A673 (cell line): Measurements from ENCODE around the gene METTL26. TPM values are rescaled to one million over a fixed set of nuclear protein-coding genes. Genes with fewer than 3 reads are reported as not detected.

Experiments
- total RNA-seq: library from RNA; stranded (reverse); gene quantifications from 2 replicates; pipeline ENCODE4 v1.2.3, GENCODE V29; 2021

METTL26 gene
- total RNA-seq, 1 experiment from 2014 or later, result 138 TPM

Other genes with a start within 250 kb of the METTL26 start
- gene NME4, start 239.1 kb downstream of the METTL26 start, total RNA-seq, result 261 and 321 TPM in 2 replicates
- 27.5 and 28.7 TPM in 2 replicates for gene DECR2, start 234.4 kb downstream of the METTL26 start, total RNA-seq
- 44.8 and 44.9 TPM in 2 replicates for gene RAB11FIP3, start 210.7 kb downstream of the METTL26 start, total RNA-seq
- gene CAPN15, start 108.6 kb downstream of the METTL26 start, total RNA-seq, result 77.7 and 91.2 TPM in 2 replicates
- 0.13 TPM in 1 of 2 replicates, not detected in the other for gene PRR35, start 75.9 kb downstream of the METTL26 start, total RNA-seq
- 0.21 and 0.52 TPM in 2 replicates for gene NHLRC4, start 69.3 kb downstream of the METTL26 start, total RNA-seq
- gene PIGQ, start 66.3 kb downstream of the METTL26 start, total RNA-seq, result 59.4 and 65.7 TPM in 2 replicates
- gene RAB40C, start 46.2 kb downstream of the METTL26 start, total RNA-seq, result 19.9 and 20.6 TPM in 2 replicates
- gene WFIKKN1, start 5.3 kb downstream of the METTL26 start, total RNA-seq, result 1.7 and 1.8 TPM in 2 replicates
- gene MCRIP2, start 5.5 kb upstream of the METTL26 start, total RNA-seq, result 22.4 and 27.1 TPM in 2 replicates
- 143 and 147 TPM in 2 replicates for gene WDR90, start 13.1 kb upstream of the METTL26 start, total RNA-seq
- gene RHOT2, start 31.8 kb upstream of the METTL26 start, total RNA-seq, result 184 and 193 TPM in 2 replicates
- 1.5 and 2.3 TPM in 2 replicates for gene RHBDL1, start 39.4 kb upstream of the METTL26 start, total RNA-seq
- gene STUB1, start 44.1 kb upstream of the METTL26 start, total RNA-seq, result 88.2 and 95.2 TPM in 2 replicates
- 78.1 and 87.1 TPM in 2 replicates for gene JMJD8, start 48.0 kb upstream of the METTL26 start, total RNA-seq
- 17.7 and 18.2 TPM in 2 replicates for gene WDR24, start 54.1 kb upstream of the METTL26 start, total RNA-seq
- 1.1 and 2.7 TPM in 2 replicates for gene FBXL16, start 69.5 kb upstream of the METTL26 start, total RNA-seq
- 0.86 and 1.8 TPM in 2 replicates for gene METRN, start 78.8 kb upstream of the METTL26 start, total RNA-seq
- 21.2 and 26.0 TPM in 2 replicates for gene ANTKMT, start 84.8 kb upstream of the METTL26 start, total RNA-seq
- gene CCDC78, start 90.1 kb upstream of the METTL26 start, total RNA-seq, result 0.28 and 1.4 TPM in 2 replicates
- 2.5 and 3.5 TPM in 2 replicates for gene HAGHL, start 90.8 kb upstream of the METTL26 start, total RNA-seq
- gene CIAO3, start 104.7 kb upstream of the METTL26 start, total RNA-seq, result 48.4 and 50.0 TPM in 2 replicates
- gene MSLN, start 124.4 kb upstream of the METTL26 start, total RNA-seq, result not detected in 2 replicates
- gene RPUSD1, start 152.1 kb upstream of the METTL26 start, total RNA-seq, result 36.1 and 41.1 TPM in 2 replicates
- 124 and 125 TPM in 2 replicates for gene CHTF18, start 152.3 kb upstream of the METTL26 start, total RNA-seq
- gene GNG13, start 164.4 kb upstream of the METTL26 start, total RNA-seq, result not detected in 2 replicates